Stomach (tissue), 9 donors: ENCODE data around the gene MYO10. TPM values are rescaled to one million over a fixed set of nuclear protein-coding genes. Genes with fewer than 3 reads are reported as not detected.

Source experiments
- DNase-seq, 2 donors: peaks; one replicate each; pipeline versions ENCODE4 v3.0.0 to v3.0.0-alpha.2; 2013 to 2019
- H3K27ac ChIP-seq, 5 donors: fragments of 200-600 bp in 4 of 5; sonication (generic) in 4 of 5; one replicate each; pipeline ENCODE4 v1.5.1; 2013 to 2019; ENCODE audit warnings: mild to moderate bottlenecking in 1 of 5, moderate library complexity in 1 of 5
- H3K27me3 ChIP-seq, 3 donors: fragments of 200-600 bp; sonication (generic); one replicate each; pipeline ENCODE4 v1.5.1; 2017 to 2019; ENCODE audit warnings: mixed run types in 1 of 3
- H3K36me3 ChIP-seq, 4 donors: fragments of 200-600 bp; sonication (generic); 1 replicate in 3 of 4; 2 replicates in 1 of 4; pipeline ENCODE4 v1.5.1; 2016 to 2019
- H3K4me1 ChIP-seq, 4 donors: fragments of 200-600 bp; sonication (generic); one replicate each; pipeline ENCODE4 v1.5.1; 2016 to 2019
- H3K4me3 ChIP-seq, 4 donors: fragments of 200-600 bp; sonication (generic) in 3 of 4; one replicate each; pipeline ENCODE4 v1.5.1; 2016 to 2019; ENCODE audit warnings: mild to moderate bottlenecking in 1 of 4
- H3K9me3 ChIP-seq, 4 donors: fragments of 200-600 bp; sonication (generic); one replicate each; pipeline ENCODE4 v1.5.1; 2016 to 2019
- CTCF ChIP-seq, 7 experiments: fragments of 450-650 bp in 4 of 7; fragments of 200-600 bp in 3 of 7; sonication (generic) in 3 of 7; IDR thresholded peaks; one replicate each; pipeline ENCODE4 v1.5.1; 2016 to 2019; ENCODE audit warnings: antibody characterized with exemption in 7 of 7, control low read depth in 2 of 7, mild to moderate bottlenecking in 1 of 7
- EP300 ChIP-seq: sonication (generic); formaldehyde crosslinking; IDR thresholded peaks from one replicate; pipeline ENCODE4 v1.6.1; 2017; ENCODE audit warnings: antibody characterized with exemption
- POLR2A ChIP-seq, 4 donors: fragments of 450-650 bp; IDR thresholded peaks; one replicate each; pipeline ENCODE4 v1.6.1; 2016; ENCODE audit warnings: antibody characterized with exemption in 4 of 4, control low read depth in 2 of 4, mild to moderate bottlenecking in 1 of 4, moderate library complexity in 1 of 4
- POLR2AphosphoS5 ChIP-seq, 3 donors: sonication (generic); formaldehyde crosslinking; IDR thresholded peaks; one replicate each; pipeline ENCODE4 v1.6.1; 2016; ENCODE audit warnings: antibody characterized with exemption in 3 of 3
- WGBS, 5 donors: extraction: QIAGEN DNeasy Blood & Tissue Kit in 3 of 5; methylation state at CpG; one replicate each; pipeline versions ENCODE4 v1.1.5 to v1.1.7; 2013 to 2018; 5-methylcytosine and 5-hydroxymethylcytosine counted together
- intact Hi-C: fragments of 100-400 bp; cut with DNase I; formaldehyde crosslinking; loops from one replicate; pipeline ENCODE4 v1.15.1; 2023; ENCODE audit warnings: low total_unique reads
- polyA plus RNA-seq, 3 donors: library from polyadenylated mRNA; stranded (reverse); fragments of 200-250 nt; gene quantifications; one replicate each; pipeline ENCODE4 v1.2.3, GENCODE V29; 2013
- total RNA-seq, 5 donors: library from RNA; depleted of rRNA; stranded (reverse); fragments of >200 nt; gene quantifications; one replicate each; pipeline versions ENCODE4 v1.1.0 to v1.2.3, GENCODE V29; 2014 to 2016
- donor health status: healthy with polysubstance abuse.
- donor health status: Bipolar disorder and iron deficiency.
- donor health status: healthy.

The MYO10 gene
- total and polyA plus RNA-seq, 8 donors: 6.8 to 233 (median 76.5) TPM

- Histone ChIP-seq H3K4me1 (peaks cover 7 to 40% (median 20%) of the 10 kb centered on the region in 4 donors), H3K36me3 (no peaks in the 10 kb centered on the region), H3K4me3 (no peak overlapping the region), H3K27me3 (no peaks in the 10 kb centered on the region), H3K9me3 (no peaks in the 10 kb centered on the region), H3K27ac (no peak overlapping the region)
- no peak for DNase-seq
- 75 to 87% (median 83%) methylated on average over 7 of the region's 7 CpGs for WGBS, 5 donors
- intact Hi-C loops: no loop called here
- no peak for TF ChIP-seq POLR2A (IDR thresholded peaks at IDR 0.05)
- TF ChIP-seq CTCF (IDR thresholded peaks at IDR 0.05): no peak
- TF ChIP-seq POLR2AphosphoS5 (IDR thresholded peaks at IDR 0.05): no peak
- TF ChIP-seq EP300: no peak
Measured at GRCh38 chr5:16852251-16853005, 83.7 kb downstream of the MYO10 start.

GRCh38 chr5:16849775-16850174 is 86.3 kb downstream of the MYO10 start:
- TF ChIP-seq POLR2AphosphoS5 (IDR thresholded peaks at IDR 0.05): no peak
- no peak for TF ChIP-seq EP300
- TF ChIP-seq CTCF (IDR thresholded peaks at IDR 0.05): no peak
- no peak for TF ChIP-seq POLR2A (IDR thresholded peaks at IDR 0.05)
- Histone ChIP-seq H3K4me3 (no peak overlapping the region), H3K36me3 (no peaks in the 10 kb centered on the region), H3K4me1 (peaks cover 0 to 36% (median 13%) of the 10 kb centered on the region in 4 donors), H3K27ac (no peak overlapping the region), H3K9me3 (no peaks in the 10 kb centered on the region), H3K27me3 (no peaks in the 10 kb centered on the region)
- no peak for DNase-seq
- 75 to 94% (median 92%) methylated on average over 4 of the region's 4 CpGs for WGBS, 5 donors
- intact Hi-C loops: no loop called here

GRCh38 chr5:16849181-16849580 is 86.9 kb downstream of the MYO10 start:
- DNase-seq: no peak
- Histone ChIP-seq H3K9me3 (no peaks in the 10 kb centered on the region), H3K36me3 (no peaks in the 10 kb centered on the region), H3K4me1 (peaks cover 0 to 31% (median 13%) of the 10 kb centered on the region in 4 donors), H3K27ac (no peak overlapping the region), H3K27me3 (no peaks in the 10 kb centered on the region), H3K4me3 (no peak overlapping the region)
- TF ChIP-seq POLR2A (IDR thresholded peaks at IDR 0.05): no peak
- TF ChIP-seq CTCF (IDR thresholded peaks at IDR 0.05): no peak
- TF ChIP-seq POLR2AphosphoS5 (IDR thresholded peaks at IDR 0.05): no peak
- intact Hi-C loops: no loop called here
- WGBS, 5 donors: 44 to 63% (median 52%) methylated on average over 3 of the region's 3 CpGs

- H3K4me1 ChIP-seq: peaks cover 0 to 55% (median 26%) of the 10 kb centered on the region in 4 donors
- no peaks in the 10 kb centered on the region for H3K27me3 ChIP-seq
- H3K4me3 ChIP-seq: no peak overlapping the region
- peak in 1 of 7 experiments; percentile 9 for TF ChIP-seq CTCF (IDR thresholded peaks at IDR 0.05)
- TF ChIP-seq EP300: no peak
- WGBS, 5 donors: 71 to 83% (median 73%) methylated on average over 3 of the region's 3 CpGs
- no peaks in the 10 kb centered on the region for H3K9me3 ChIP-seq
- H3K27ac ChIP-seq: no peak overlapping the region
- intact Hi-C loops: no loop called here
- no peaks in the 10 kb centered on the region for H3K36me3 ChIP-seq
- no peak for DNase-seq
Measured at GRCh38 chr5:16844952-16845351, 91.1 kb downstream of the MYO10 start.
